CD14-positive monocyte (primary cell): ENCODE data around the gene CDKAL1. TPM values are rescaled to one million over a fixed set of nuclear protein-coding genes. Genes with fewer than 3 reads are reported as not detected.

Source experiments
- DNase-seq, 3 donors: peaks; one replicate each; pipeline ENCODE4 v3.0.0-alpha.2; 2011 to 2022
- H2AFZ ChIP-seq: 2 replicates; pipeline ENCODE4 v1.6.0; 2012; ENCODE audit warnings: mild to moderate bottlenecking, low read depth, low read length, inconsistent platforms; ENCODE audit not compliant: insufficient read depth, poor library complexity, severe bottlenecking
- H3K27ac ChIP-seq, 2 donors: 1 replicate in 1 of 2; 2 replicates in 1 of 2; pipeline ENCODE4 v1.5.1; 2012 to 2013; ENCODE audit warnings: low read length in 2 of 2, control low read depth in 1 of 2, inconsistent platforms in 1 of 2, low read depth in 1 of 2, mild to moderate bottlenecking in 1 of 2
- H3K27me3 ChIP-seq, 2 donors: one replicate each; pipeline versions ENCODE4 v1.6.0 to v1.6.1; 2011 to 2013; ENCODE audit warnings: low read length in 2 of 2; ENCODE audit not compliant: control insufficient read depth in 2 of 2, insufficient read depth in 2 of 2
- H3K36me3 ChIP-seq, 2 donors: replicated peaks in 1 of 2; 1 replicate in 1 of 2; 2 replicates in 1 of 2; pipeline versions ENCODE4 v1.5.1 to v1.6.1; 2012 to 2013; ENCODE audit warnings: low read length in 2 of 2, control low read depth in 1 of 2, inconsistent platforms in 1 of 2, mild to moderate bottlenecking in 1 of 2; ENCODE audit not compliant: insufficient read depth in 2 of 2, control insufficient read depth in 1 of 2
- H3K4me1 ChIP-seq, 2 donors: 1 replicate in 1 of 2; 2 replicates in 1 of 2; pipeline versions ENCODE4 v1.5.1 to v1.6.1; 2012 to 2013; ENCODE audit warnings: low read length in 2 of 2, control low read depth in 1 of 2, inconsistent platforms in 1 of 2, mild to moderate bottlenecking in 1 of 2, moderate library complexity in 1 of 2; ENCODE audit not compliant: insufficient read depth in 2 of 2, control insufficient read depth in 1 of 2
- H3K4me2 ChIP-seq: replicated peaks from 2 replicates; pipeline ENCODE3; 2012; ENCODE audit warnings: low read length, moderate library complexity, mild to moderate bottlenecking; ENCODE audit not compliant: poor library complexity, severe bottlenecking; ENCODE audit errors: extremely low read depth
- H3K4me3 ChIP-seq, 3 experiments: fragments of 200-600 bp in 1 of 3; sonication (generic) in 1 of 3; replicated peaks in 1 of 3; 1 replicate in 2 of 3; 2 replicates in 1 of 3; pipeline ENCODE4 v1.5.1; 2011 to 2013; ENCODE audit warnings: low read length in 3 of 3, mild to moderate bottlenecking in 3 of 3, control low read depth in 2 of 3, low read depth in 2 of 3, inconsistent platforms in 1 of 3, moderate library complexity in 1 of 3
- H3K79me2 ChIP-seq: 2 replicates; pipeline ENCODE4 v1.6.0; 2012; ENCODE audit warnings: mild to moderate bottlenecking, control low read depth, inconsistent platforms, low read length, moderate library complexity; ENCODE audit not compliant: insufficient read depth
- H3K9ac ChIP-seq: 2 replicates; pipeline ENCODE4 v1.6.0; 2017; ENCODE audit warnings: low read length, mild to moderate bottlenecking; ENCODE audit not compliant: insufficient read depth, poor library complexity, severe bottlenecking
- H3K9me3 ChIP-seq, 2 donors: replicated peaks in 1 of 2; 1 replicate in 1 of 2; 2 replicates in 1 of 2; pipeline versions ENCODE4 v1.5.1 to v1.6.1; 2012 to 2013; ENCODE audit warnings: low read length in 2 of 2, control low read depth in 1 of 2; ENCODE audit not compliant: control insufficient read depth in 1 of 2, insufficient read depth in 1 of 2
- H4K20me1 ChIP-seq: 2 replicates; pipeline ENCODE4 v1.6.0; 2012; ENCODE audit warnings: mild to moderate bottlenecking, low read length, control low read depth, moderate library complexity; ENCODE audit not compliant: insufficient read depth
- H3K27ac Mint-ChIP-seq, 7 donors: one replicate each; pipeline ENCODE4 v1.8.0; 2020; ENCODE audit warnings: mild to moderate bottlenecking in 7 of 7, mixed read lengths in 7 of 7, moderate library complexity in 6 of 7, inconsistent platforms in 2 of 7
- H3K27me3 Mint-ChIP-seq, 3 donors: one replicate each; pipeline ENCODE4 v1.8.0; 2021 to 2022; ENCODE audit warnings: low read depth in 3 of 3, mild to moderate bottlenecking in 3 of 3, mixed read lengths in 3 of 3, moderate library complexity in 3 of 3, inconsistent platforms in 1 of 3
- H3K36me3 Mint-ChIP-seq, 2 donors: one replicate each; pipeline ENCODE4 v1.8.0; 2020; ENCODE audit warnings: mixed read lengths in 2 of 2, inconsistent platforms in 1 of 2, mild to moderate bottlenecking in 1 of 2
- H3K4me1 Mint-ChIP-seq: one replicate; pipeline ENCODE4 v1.8.0; 2020; ENCODE audit warnings: mild to moderate bottlenecking, mixed read lengths
- H3K4me3 Mint-ChIP-seq, 2 donors: one replicate each; pipeline ENCODE4 v1.8.0; 2020; ENCODE audit warnings: mild to moderate bottlenecking in 2 of 2, mixed read lengths in 2 of 2, moderate library complexity in 1 of 2
- H3K9me3 Mint-ChIP-seq, 7 donors: one replicate each; pipeline ENCODE4 v1.8.0; 2020 to 2022; ENCODE audit warnings: mixed read lengths in 7 of 7, mild to moderate bottlenecking in 6 of 7, moderate library complexity in 6 of 7, inconsistent platforms in 2 of 7
- CTCF ChIP-seq: fragments of 200-600 bp; IDR thresholded peaks from one replicate; pipeline ENCODE4 v1.8.0; 2022; ENCODE audit warnings: antibody characterized with exemption, mild to moderate bottlenecking
- WGBS: methylation state at CpG from one replicate; pipeline ENCODE4 v1.1.5; 2013; ENCODE audit warnings: missing lambda C conversion rate; ENCODE audit not compliant: insufficient coverage; 5-methylcytosine and 5-hydroxymethylcytosine counted together
- intact Hi-C, 2 donors: fragments of 100-400 bp; cut with micrococcal nuclease; formaldehyde crosslinking; loops; one replicate each; pipeline versions ENCODE4 v1.15.0 to v1.15.1; 2023
- polyA plus RNA-seq, 3 donors: library from polyadenylated mRNA; depleted of rRNA in 1 of 3; unstranded in 2 of 3; stranded (reverse) in 1 of 3; fragments of 300-500 nt in 2 of 3; fragments of >200 nt in 1 of 3; fragmentation: Illumina TruSeq in 2 of 3; gene quantifications; 1 replicate in 2 of 3; 2 replicates in 1 of 3; pipeline ENCODE4 v1.2.3, GENCODE V29; 2012 to 2021

CDKAL1 gene
- polyA plus RNA-seq, 3 donors = 3.2 to 12.4 (median 8.3) TPM

GRCh38 chr6:21240709-21241108, 706.5 kb downstream of the CDKAL1 start:
- no peak for DNase-seq
- no peak for TF ChIP-seq CTCF
- Histone ChIP-seq H4K20me1 (no peaks in the 10 kb centered on the region), H3K36me3 (no peaks in the 10 kb centered on the region), H3K4me3 (no peak overlapping the region), H3K27me3 (no peaks in the 10 kb centered on the region), H3K27ac (no peak overlapping the region), H3K9me3 (peaks cover 0 to 3% of the 10 kb centered on the region in 2 donors), H3K4me2 (no peak overlapping the region), H3K9ac (no peak overlapping the region), H3K79me2 (no peaks in the 10 kb centered on the region), H3K4me1 (no peaks in the 10 kb centered on the region), H2AFZ (no peak overlapping the region)
- peaks cover 0 to 13% (median 11%) of the 10 kb centered on the region in 7 donors for H3K9me3 Mint-ChIP-seq
- 100% methylated on average over 1 of the region's 2 CpGs for WGBS
- H3K27ac Mint-ChIP-seq = no peak overlapping the region
- no peaks in the 10 kb centered on the region for H3K36me3 Mint-ChIP-seq
- intact Hi-C loops = no loop called here
- no peaks in the 10 kb centered on the region for H3K4me1 Mint-ChIP-seq
- peaks cover 0 to 2% (median 2%) of the 10 kb centered on the region in 3 donors for H3K27me3 Mint-ChIP-seq
- no peak overlapping the region for H3K4me3 Mint-ChIP-seq

- Histone ChIP-seq H3K9ac (no peak overlapping the region), H3K27me3 (no peaks in the 10 kb centered on the region), H3K9me3 (peaks cover 0 to 3% of the 10 kb centered on the region in 2 donors), H3K4me2 (no peak overlapping the region), H3K27ac (no peak overlapping the region), H3K4me3 (no peak overlapping the region), H3K36me3 (no peaks in the 10 kb centered on the region), H4K20me1 (no peaks in the 10 kb centered on the region), H3K79me2 (no peaks in the 10 kb centered on the region), H3K4me1 (no peaks in the 10 kb centered on the region), H2AFZ (no peak overlapping the region)
- DNase-seq = no peak
- no peak overlapping the region for H3K4me3 Mint-ChIP-seq
- intact Hi-C loops = no loop called here
- H3K36me3 Mint-ChIP-seq = no peaks in the 10 kb centered on the region
- peaks cover 0 to 13% (median 11%) of the 10 kb centered on the region in 7 donors for H3K9me3 Mint-ChIP-seq
- 100% methylated on average over 3 of the region's 5 CpGs for WGBS
- peaks cover 0 to 2% (median 2%) of the 10 kb centered on the region in 3 donors for H3K27me3 Mint-ChIP-seq
- no peak for TF ChIP-seq CTCF
- no peaks in the 10 kb centered on the region for H3K4me1 Mint-ChIP-seq
- H3K27ac Mint-ChIP-seq = no peak overlapping the region
These were observed 707.2 kb downstream of the CDKAL1 start for GRCh38 chr6:21241231-21242130.
